ENCODE results near the gene ESRRG.

Gene ESRRG

GRCh38 chr1:216723274-216723780, at the start of gene ESRRG:
Gene ESRRG, minus strand, starts transcription at chr1:216723429. Its CDS starts 130 bp downstream, at chr1:216723299.
- DNase-seq (ENCODE audit: low spot score): no peak

- DNase-seq (ENCODE audit: low spot score): no peak
These were observed 48.7 kb upstream of the ESRRG start for GRCh38 chr1:216771922-216772321.

- DNase-seq (ENCODE audit: low spot score): no peak
These were observed 43.6 kb upstream of the ESRRG start for GRCh38 chr1:216766633-216767327.

DNA sequence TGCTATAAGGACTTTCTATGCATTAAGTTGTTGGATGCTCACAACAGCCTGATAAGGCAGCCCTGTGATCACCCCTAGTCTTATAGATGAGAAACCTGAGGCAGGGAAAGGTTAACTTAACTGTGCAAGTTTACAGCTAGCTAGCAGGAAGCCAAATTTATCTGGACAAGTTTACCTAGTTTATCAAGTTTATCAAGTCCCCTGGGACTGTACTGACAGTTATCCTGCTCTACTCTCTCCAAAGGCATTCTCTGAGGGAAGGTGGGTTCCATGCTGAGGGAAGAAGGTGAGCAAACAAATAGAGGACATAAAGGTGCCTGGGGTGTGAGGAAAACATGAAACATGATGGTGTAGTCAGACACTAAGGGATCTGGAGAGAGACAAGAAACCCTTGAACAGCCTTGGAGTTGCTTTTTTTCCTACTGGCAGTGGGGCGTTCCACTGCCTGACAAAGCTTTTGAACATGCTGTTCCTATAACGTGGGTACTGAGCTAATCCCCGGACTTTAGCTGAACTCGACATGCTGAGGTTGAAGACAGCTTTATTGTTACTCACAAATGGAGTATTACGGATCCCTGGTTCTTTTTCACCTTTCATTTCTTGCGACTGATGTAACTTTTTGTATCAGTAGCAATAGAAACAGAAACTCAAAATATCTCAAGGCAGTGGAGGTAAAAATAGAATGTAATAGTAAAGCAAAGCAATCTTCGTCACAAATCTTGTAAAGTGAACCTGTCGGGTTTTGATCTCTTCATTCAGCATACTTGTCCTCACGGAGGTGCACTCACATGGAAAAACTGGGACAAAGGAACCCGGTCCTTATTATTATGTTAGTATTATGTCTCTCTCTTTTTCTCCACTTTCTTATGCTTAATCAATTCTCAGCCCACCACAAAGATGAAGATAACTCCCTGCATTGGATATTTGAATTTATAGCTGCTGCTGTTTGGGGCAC, 42.4 kb upstream of the ESRRG start:
- DNase-seq (ENCODE audit: low spot score): no peak

DNA sequence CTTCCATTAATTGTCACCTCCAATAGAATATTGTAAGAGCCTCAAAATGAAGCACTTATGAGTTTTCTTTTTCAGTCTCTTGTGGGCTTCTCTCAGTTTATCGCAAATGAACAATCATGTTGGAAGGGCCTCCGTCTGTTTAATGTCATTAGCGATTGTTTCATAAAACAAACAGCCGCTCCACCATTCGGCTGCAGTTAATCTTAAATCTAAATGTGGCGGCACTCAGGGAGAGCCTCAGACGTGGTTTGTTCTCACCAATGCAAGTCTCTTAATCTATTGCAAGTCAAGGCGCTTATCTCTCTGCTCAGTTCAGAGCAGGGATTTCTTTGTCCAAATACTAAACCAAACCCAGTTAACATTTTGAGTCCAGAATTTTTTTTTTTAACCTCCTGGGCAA, 34.9 kb upstream of the ESRRG start:
- no peak for DNase-seq (ENCODE audit: low spot score)

GRCh38 chr1:216757110-216757509, 33.9 kb upstream of the ESRRG start:
- DNase-seq (ENCODE audit: low spot score): no peak

- DNase-seq (ENCODE audit: low spot score): no peak
These were observed 27.7 kb upstream of the ESRRG start for GRCh38 chr1:216750961-216751360.

DNA sequence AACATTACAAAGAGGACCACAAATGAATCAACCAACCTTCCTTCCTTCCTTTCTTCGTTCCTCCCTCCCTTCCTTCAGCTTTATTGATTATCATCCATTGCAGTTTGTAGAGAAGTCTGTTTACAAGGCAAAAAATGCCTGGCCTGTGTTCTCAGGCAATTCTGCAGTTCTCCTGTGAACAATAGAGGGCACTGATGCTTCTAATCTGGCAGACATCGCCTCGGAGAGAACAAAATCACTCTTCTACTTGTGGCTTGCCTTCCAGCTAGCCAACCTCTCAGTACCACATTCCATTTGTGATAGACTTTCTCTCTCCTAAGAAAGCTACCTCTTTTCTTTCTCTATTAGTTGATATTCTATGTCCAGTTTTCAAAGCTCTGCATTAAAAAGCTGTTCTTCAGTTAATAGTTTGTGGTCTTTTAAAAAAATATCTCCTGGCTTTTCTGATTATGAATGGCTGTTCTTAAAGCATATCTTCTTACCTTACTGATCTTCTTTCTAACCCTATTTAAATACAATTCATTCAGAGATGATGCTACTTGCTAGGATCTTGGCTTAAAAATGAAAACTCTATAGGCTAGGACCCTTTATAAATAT, 26.9 kb upstream of the ESRRG start:
- peak; percentile 39 for DNase-seq (ENCODE audit: low spot score)

DNA sequence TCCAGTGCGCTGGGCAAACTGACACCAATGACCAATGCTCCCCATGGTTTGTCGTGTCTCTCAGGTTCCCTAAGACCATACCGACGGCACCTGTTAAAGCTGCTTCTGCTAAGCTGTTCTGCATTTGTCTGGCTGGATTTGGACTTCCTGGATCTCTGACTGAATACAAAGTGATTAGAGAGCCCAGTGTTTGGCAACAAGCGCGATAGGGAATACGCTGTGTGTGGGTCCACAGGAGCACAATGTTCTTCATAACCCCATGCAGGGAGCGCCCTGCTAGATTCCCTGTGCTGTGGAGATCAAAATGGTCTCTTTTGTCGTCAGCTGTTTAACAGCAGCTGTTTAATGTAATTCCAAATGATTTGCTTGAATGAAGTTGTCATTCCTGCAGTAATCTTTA, 26.0 kb upstream of the ESRRG start:
- DNase-seq (ENCODE audit: low spot score): no peak

DNA sequence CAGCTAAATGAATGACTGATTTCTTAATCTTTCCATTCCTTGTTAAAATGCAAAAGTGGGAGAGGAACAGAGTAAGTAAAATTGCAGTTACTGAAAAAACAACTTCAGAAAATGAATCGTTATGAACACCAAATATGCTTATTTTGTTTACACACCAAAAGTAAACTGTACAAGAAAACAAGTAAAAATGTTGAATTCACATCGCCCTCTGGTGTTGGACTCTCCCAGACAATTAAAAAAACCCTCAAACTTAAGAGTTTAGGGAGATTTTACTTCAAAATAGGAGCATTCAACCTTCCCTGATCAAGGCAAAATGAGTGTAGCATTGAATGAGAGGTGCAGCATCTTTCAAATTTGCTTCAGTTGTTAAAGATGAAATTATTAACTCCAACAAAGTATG, 19.4 kb upstream of the ESRRG start:
- no peak for DNase-seq (ENCODE audit: low spot score)

GRCh38 chr1:216740331-216740730, 17.1 kb upstream of the ESRRG start:
- no peak for DNase-seq (ENCODE audit: low spot score)

DNA sequence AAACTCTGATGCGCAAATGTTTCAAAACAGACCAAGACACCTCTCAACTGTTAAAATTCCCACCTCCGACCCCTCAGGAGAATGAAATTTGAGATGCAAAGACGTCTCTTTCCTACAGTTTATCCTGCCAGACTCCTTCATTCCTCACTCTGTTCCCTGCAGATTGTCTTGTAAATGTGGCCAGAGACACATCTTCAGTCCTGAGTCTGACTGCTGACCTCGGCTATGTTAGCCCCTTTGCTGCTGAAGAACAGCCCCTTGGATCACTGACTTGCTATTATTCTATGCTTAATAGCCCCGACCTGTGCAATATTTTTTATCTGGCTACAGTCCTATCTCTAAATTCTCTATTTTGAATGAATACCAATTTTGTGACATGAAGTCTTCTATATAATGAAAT, 16.6 kb upstream of the ESRRG start:
- no peak for DNase-seq (ENCODE audit: low spot score)

DNA sequence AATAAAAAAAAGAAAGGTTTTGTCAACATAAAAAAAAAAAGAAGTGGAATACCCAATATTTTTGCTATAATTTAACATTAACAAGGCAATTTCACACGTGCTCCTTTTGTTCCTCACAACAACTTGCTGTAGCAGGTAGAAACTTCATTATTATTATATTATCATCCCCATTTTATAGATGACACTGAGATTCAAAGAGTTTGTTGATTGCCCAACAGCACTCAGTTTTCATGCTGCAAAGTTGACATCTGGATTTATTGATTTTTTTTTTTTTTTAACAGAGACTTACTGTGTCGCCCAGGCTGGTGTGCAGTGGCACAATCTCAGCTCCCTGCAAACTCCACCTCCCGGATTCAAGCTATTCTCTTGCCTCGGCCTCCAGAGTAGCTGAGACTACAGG, 8.9 kb upstream of the ESRRG start:
- DNase-seq (ENCODE audit: low spot score): no peak

DNA sequence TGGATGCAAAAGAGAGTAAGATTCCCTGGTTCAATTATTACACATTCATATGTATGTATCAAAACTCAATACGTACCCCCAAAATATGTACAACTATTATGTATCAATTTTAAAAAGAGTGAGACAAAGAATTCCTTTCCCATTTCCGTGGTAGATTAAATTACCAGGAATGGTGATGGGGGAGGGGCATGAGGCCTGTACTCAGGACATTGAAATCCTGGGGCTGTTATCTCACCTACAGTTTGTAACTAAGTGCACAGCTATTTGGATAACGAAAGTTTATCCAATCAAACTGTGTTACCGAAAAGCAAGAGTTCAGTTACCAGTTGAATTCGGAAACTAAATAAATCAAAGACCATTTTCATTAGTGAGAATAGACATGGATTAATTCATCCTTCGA, 8.3 kb upstream of the ESRRG start:
- DNase-seq (ENCODE audit: low spot score): no peak

DNA sequence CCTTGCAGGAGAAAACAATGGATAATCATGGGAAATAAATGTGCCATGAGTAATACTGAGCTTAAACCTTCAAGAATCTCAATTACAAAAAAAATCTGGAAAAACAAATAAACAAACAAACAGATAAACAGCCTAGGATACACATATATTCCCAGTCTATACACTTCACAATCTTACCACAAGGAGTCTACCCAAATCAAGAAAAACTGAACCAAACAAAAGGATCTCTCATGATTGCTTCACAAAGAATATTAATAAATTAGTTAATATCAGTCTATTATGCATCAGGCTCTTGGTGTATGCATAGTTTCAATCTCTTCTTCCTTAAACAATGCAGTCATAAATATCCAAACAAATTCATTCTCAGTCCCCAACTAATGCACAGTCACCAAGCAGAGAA, 3.2 kb upstream of the ESRRG start:
- no peak for DNase-seq (ENCODE audit: low spot score)

- no peak for DNase-seq (ENCODE audit: low spot score)
These were observed 408 bp downstream of the ESRRG start for GRCh38 chr1:216722821-216723220.

DNA sequence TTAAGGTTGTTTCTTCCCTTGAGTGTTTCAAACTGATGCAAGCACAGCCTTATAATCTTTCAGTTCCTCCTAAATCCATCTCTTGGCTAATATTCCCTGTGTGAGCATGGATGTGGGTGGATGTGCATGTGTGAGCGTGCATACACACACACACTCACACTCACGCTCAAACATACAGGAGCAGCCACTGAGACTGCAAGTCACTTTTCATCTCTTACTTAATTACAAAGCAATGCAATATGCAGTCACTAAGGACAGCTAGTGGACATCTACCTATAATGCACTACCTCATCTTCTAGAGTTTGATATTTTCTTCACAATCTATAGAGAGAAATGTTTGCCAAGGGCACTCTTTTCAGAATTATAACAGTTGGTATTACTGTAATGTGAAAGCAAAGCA, 1.4 kb downstream of the ESRRG start:
- DNase-seq (ENCODE audit: low spot score): no peak

DNA sequence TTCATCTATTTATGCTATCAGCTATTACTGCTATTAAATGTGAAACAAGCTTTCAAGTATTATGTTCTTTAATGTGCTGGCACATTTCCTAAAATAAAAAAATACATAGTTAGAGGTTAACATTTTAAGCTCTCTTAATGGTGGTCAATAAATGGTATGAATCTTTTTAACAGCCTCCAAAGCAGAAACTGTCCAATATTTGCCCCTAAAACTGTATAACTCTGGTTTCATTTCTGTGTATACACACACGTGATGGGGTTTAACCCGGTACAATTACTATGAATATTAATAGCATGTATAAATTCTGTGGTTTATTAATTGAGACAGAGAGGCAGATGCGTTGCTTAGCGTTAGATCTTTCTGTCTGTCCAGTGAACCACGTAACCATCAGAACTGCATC, 2.2 kb downstream of the ESRRG start:
- DNase-seq (ENCODE audit: low spot score): no peak

DNA sequence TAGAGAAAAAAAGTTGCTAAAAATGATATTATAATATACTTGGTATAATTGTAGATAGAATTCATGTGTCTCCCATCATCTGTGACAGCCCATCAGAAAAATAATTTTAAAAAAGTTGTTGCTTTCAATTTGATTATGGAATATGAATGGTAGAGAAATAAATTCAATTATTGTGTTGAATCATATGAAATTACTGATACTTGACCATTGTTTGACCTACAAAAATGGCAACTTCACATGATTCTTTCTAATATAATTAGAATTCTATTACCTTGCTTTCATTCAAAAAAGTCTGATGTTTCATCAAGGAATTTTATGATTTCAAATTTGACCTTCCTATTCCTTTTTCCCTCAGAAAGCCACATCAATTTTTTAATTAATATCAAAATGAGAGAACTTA, 11.5 kb downstream of the ESRRG start:
- DNase-seq (ENCODE audit: low spot score): no peak

DNA sequence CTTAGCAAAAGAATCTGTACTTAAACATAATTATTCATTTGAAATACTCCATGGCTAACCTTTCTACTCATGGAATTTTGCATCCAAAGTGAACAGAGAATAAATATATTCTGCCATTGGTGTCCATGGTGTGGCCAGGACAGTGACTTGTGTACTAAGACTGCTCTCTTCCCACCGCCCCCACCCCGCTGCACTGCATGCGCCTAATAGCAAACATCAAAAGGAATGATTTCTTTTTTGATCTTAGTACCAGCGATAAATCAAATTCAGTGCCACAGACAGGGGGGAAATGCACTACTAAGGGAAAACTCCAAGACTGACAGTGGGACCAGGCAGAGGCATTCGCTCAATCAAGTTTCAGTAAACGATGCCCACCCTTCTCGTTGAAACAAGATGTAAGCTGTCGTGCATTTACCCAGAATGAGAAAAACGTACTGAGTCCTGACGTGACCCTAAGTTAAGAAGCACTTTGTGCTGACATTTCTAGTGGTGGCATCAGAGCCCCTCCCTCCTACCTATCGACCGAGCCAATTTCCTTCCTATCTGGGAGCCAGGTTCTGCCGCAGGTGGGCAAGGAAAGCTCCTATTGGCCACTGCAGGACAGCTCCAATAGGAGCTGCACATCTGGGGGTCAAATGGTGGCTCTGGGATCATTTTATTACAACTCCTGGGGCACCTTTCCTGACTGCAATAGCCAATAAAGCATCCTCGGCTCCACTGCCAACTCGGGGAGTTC, 12.5 kb downstream of the ESRRG start:
- DNase-seq (ENCODE audit: low spot score): no peak

- no peak for DNase-seq (ENCODE audit: low spot score)
These were observed 13.2 kb downstream of the ESRRG start for GRCh38 chr1:216710055-216710454.

DNA sequence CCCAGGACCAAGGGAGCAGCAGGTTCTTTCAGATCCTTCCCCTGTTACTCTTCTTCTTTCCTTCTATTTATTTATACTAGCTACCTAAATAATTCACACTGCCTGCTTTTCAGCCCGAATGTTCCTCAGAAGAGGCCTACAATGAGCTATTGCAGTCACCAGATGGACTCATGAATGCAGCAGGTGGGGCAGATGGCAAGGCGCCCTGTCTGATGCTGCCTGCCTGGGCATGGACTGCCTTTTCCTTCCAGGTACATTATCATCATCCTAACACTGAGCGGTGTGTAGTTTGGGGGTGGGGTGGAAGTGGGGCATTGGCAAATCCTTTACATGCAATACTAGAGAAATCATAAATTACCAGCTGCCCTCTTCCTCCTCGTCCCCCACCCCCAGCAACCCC, 17.6 kb downstream of the ESRRG start:
- no peak for DNase-seq (ENCODE audit: low spot score)

All from LoVo (cell line).